Measurements from ENCODE around the gene OR7D2.

DNA sequence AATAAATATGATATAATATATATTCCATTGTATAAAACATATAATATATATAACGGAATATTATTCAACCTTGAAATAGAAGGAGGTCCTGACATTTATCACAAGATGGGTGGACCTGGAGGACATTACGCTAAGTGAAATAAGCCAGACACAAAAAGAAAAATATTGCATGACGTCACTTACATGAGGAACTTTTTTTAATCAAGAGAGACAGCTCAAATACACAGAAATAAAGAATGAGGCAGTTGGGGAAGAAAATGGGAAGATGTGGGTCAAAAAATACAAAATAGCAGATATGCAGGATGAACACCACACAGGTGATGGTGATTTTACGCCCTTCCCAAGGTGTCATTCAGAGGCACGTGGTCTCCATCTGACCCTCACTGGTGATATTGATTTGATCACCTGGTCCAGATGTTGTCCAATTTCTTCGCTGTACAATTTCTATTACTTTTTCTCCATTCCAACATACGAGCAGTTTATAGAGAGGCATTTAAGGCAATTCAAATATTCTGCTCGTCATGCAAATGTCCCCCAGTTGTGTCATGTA is 39.1 kb upstream of the OR7D2 start:
- TF ChIP-seq, protein P1, sequence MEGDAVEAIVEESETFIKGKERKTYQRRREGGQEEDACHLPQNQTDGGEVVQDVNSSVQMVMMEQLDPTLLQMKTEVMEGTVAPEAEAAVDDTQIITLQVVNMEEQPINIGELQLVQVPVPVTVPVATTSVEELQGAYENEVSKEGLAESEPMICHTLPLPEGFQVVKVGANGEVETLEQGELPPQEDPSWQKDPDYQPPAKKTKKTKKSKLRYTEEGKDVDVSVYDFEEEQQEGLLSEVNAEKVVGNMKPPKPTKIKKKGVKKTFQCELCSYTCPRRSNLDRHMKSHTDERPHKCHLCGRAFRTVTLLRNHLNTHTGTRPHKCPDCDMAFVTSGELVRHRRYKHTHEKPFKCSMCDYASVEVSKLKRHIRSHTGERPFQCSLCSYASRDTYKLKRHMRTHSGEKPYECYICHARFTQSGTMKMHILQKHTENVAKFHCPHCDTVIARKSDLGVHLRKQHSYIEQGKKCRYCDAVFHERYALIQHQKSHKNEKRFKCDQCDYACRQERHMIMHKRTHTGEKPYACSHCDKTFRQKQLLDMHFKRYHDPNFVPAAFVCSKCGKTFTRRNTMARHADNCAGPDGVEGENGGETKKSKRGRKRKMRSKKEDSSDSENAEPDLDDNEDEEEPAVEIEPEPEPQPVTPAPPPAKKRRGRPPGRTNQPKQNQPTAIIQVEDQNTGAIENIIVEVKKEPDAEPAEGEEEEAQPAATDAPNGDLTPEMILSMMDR (conservative IDR thresholded peaks at IDR 0.05; ENCODE audit: low read length): no peak
- TF ChIP-seq EZH2phosphoT487 (IDR thresholded peaks at IDR 0.05; ENCODE audit: borderline replicate concordance): no peak

Data from Loucy (cell line).